ENCODE measurements around the gene KCNQ1. TPM values are rescaled to one million over a fixed set of nuclear protein-coding genes. Genes with fewer than 3 reads are reported as not detected.

Gene KCNQ1
- total and polyA plus RNA-seq, 9 of the 15 experiments (the other 6 are each of a cell fraction or from before 2014, with no cell fraction given): 0.44 TPM; not detected in 8

- DNase-seq (ENCODE audit: extremely low read depth in 1 of 4, low spot score in 3 of 4): peak in 1 of 4 experiments; percentile 29
- 0 out of 2 replicates have a peak, but pooled peaks cover 6% of the 10 kb centered on the region for H3K9me3 ChIP-seq (replicated peaks; ENCODE audit: control insufficient read depth, insufficient read depth, low read depth, low read length)
- no TSS peak for BruUV-seq (replicated peaks)
- H3K27me3 ChIP-seq (ENCODE audit: control insufficient read depth in 2 of 2, insufficient read depth in 2 of 2, low read length in 2 of 2): peaks cover 2 to 10% of the 10 kb centered on the region in 2 experiments; a peak in 1 of 5 replicates
- H3K4me2 ChIP-seq (ENCODE audit: insufficient read depth, low read length): peak overlapping the region; percentile 11; the same call in 1 of the 2 replicates
- H3K4me1 ChIP-seq (replicated peaks in 1 of 2; ENCODE audit: control insufficient read depth in 2 of 2, insufficient read depth in 2 of 2, low read length in 2 of 2): peaks cover 0 to 65% of the 10 kb centered on the region in 2 experiments; a peak in 4 of 5 replicates
- H3K36me3 ChIP-seq (ENCODE audit: control insufficient read depth, insufficient read depth, low read length): no peaks in the 10 kb centered on the region
- intact Hi-C loops (cut with micrococcal nuclease): no loop called here
- H4K20me1 ChIP-seq (replicated peaks; ENCODE audit: control insufficient read depth, insufficient read depth, low read length): no peaks in the 10 kb centered on the region
- CTCF ChIA-PET (ENCODE audit: low intra/inter-chr PET ratio): interaction anchor here (0.5 kb wide), 1 partner anchor 533 kb away, joined by 3 read pairs; no protein-coding TSS in a partner anchor
- no peaks in the 10 kb centered on the region for H3K79me2 ChIP-seq (ENCODE audit: control insufficient read depth, insufficient read depth, low read length)
- ATAC-seq: peak; percentile 54
- H3K9ac ChIP-seq (ENCODE audit: insufficient read depth in 1 of 2, low read depth in 2 of 2, low read length in 2 of 2): no peak overlapping the region; a peak in 1 of 4 replicates
- H3K9me1 ChIP-seq (ENCODE audit: control insufficient read depth, insufficient read depth, low read length): no peaks in the 10 kb centered on the region
- H3K27ac ChIP-seq (ENCODE audit: extremely low read depth, low read depth, low read length): no peak overlapping the region
- 29% methylated on average over 20 of the region's 20 CpGs for WGBS (ENCODE audit: insufficient coverage, low coverage, missing lambda C conversion rate)
- peak overlapping the region; percentile 72 for H2AFZ ChIP-seq (ENCODE audit: low read depth, low read length)
- in situ Hi-C loops (cut with MboI): no loop called here
- H3K4me3 ChIP-seq: no peak overlapping the region
- POLR2A ChIA-PET: interaction anchor here (0.8 to 0.9 kb wide), 2 partner anchors 10 to 12 kb away, joined by 3 read pairs; no protein-coding TSS in a partner anchor
- FAIRE-seq: peak; percentile 73
- TF ChIP-seq ZNF134 (CRISPR knock-in tag; conservative IDR thresholded peaks at IDR 0.05) (no peak), ZFPM2 (CRISPR knock-in tag; IDR thresholded peaks at IDR 0.05) (no peak), RFX5 (IDR thresholded peaks at IDR 0.05; ENCODE audit: low read depth, low read length) (no peak), ZNF551 (CRISPR knock-in tag; IDR thresholded peaks at IDR 0.05) (no peak), SP1 (CRISPR knock-in tag; IDR thresholded peaks at IDR 0.05) (peak; percentile 71), NR3C1 (CRISPR knock-in tag; IDR thresholded peaks at IDR 0.05) (no peak), SMARCE1 (IDR thresholded peaks at IDR 0.05) (no peak), CHCHD3 (CRISPR knock-in tag; IDR thresholded peaks at IDR 0.05) (no peak), NFRKB (IDR thresholded peaks at IDR 0.05; ENCODE audit: low read depth) (no peak), BRCA1 (IDR thresholded peaks at IDR 0.05) (no peak), BRCA1 (CRISPR knock-in tag; IDR thresholded peaks at IDR 0.05) (no peak), ZNF140 (CRISPR knock-in tag; IDR thresholded peaks at IDR 0.05) (no peak), SIN3A (IDR thresholded peaks at IDR 0.05; ENCODE audit: borderline replicate concordance in 2 of 2, control insufficient read depth in 1 of 2, low read depth in 2 of 2, low read length in 2 of 2) (no peak), KDM1A (IDR thresholded peaks at IDR 0.05) (peak; percentile 53 to 65), ZNF224 (CRISPR knock-in tag; IDR thresholded peaks at IDR 0.05) (no peak), ZNF586 (CRISPR knock-in tag; conservative IDR thresholded peaks at IDR 0.05) (no peak)
- TF ChIP-seq, protein P1, sequence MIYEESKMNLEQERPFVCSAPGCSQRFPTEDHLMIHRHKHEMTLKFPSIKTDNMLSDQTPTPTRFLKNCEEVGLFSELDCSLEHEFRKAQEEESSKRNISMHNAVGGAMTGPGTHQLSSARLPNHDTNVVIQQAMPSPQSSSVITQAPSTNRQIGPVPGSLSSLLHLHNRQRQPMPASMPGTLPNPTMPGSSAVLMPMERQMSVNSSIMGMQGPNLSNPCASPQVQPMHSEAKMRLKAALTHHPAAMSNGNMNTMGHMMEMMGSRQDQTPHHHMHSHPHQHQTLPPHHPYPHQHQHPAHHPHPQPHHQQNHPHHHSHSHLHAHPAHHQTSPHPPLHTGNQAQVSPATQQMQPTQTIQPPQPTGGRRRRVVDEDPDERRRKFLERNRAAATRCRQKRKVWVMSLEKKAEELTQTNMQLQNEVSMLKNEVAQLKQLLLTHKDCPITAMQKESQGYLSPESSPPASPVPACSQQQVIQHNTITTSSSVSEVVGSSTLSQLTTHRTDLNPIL (CRISPR knock-in tag; IDR thresholded peaks at IDR 0.05): no peak
- TF ChIP-seq, protein P2, sequence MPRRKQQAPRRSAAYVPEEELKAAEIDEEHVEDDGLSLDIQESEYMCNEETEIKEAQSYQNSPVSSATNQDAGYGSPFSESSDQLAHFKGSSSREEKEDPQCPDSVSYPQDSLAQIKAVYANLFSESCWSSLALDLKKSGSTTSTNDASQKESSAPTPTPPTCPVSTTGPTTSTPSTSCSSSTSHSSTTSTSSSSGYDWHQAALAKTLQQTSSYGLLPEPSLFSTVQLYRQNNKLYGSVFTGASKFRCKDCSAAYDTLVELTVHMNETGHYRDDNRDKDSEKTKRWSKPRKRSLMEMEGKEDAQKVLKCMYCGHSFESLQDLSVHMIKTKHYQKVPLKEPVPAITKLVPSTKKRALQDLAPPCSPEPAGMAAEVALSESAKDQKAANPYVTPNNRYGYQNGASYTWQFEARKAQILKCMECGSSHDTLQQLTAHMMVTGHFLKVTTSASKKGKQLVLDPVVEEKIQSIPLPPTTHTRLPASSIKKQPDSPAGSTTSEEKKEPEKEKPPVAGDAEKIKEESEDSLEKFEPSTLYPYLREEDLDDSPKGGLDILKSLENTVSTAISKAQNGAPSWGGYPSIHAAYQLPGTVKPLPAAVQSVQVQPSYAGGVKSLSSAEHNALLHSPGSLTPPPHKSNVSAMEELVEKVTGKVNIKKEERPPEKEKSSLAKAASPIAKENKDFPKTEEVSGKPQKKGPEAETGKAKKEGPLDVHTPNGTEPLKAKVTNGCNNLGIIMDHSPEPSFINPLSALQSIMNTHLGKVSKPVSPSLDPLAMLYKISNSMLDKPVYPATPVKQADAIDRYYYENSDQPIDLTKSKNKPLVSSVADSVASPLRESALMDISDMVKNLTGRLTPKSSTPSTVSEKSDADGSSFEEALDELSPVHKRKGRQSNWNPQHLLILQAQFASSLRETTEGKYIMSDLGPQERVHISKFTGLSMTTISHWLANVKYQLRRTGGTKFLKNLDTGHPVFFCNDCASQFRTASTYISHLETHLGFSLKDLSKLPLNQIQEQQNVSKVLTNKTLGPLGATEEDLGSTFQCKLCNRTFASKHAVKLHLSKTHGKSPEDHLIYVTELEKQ (CRISPR knock-in tag; IDR thresholded peaks at IDR 0.05): no peak
Measured at GRCh38 chr11:2805388-2806056, 360.7 kb downstream of the KCNQ1 start.
